ELR (cell line): ENCODE results near the gene ASB1.
A peak's percentile ranks its signal among the peaks of the same experiment; 100 is the strongest.

Experiments used
- DNase-seq: peaks from one replicate; pipeline ENCODE4 v3.0.0-alpha.2; 2015; ENCODE audit warnings: low read depth

Gene ASB1

GRCh38 chr2:238467792-238468191 lies 41.1 kb downstream of the ASB1 start:
- DNase-seq: no peak

- no peak for DNase-seq
These were observed 42.4 kb downstream of the ASB1 start for GRCh38 chr2:238469155-238469554.

- DNase-seq: no peak
These were observed 46.3 kb downstream of the ASB1 start for GRCh38 chr2:238473014-238473413.

- DNase-seq: no peak
These were observed 46.8 kb downstream of the ASB1 start for GRCh38 chr2:238473523-238473922.

- no peak for DNase-seq
These were observed 48.3 kb downstream of the ASB1 start for GRCh38 chr2:238475034-238475433.

GRCh38 chr2:238475566-238475965 lies 48.8 kb downstream of the ASB1 start:
- no peak for DNase-seq

- DNase-seq: no peak
These were observed 49.5 kb downstream of the ASB1 start for GRCh38 chr2:238476258-238476657.

- no peak for DNase-seq
These were observed 51.5 kb downstream of the ASB1 start for GRCh38 chr2:238478216-238478615.

- DNase-seq: no peak
These were observed 53.1 kb downstream of the ASB1 start for GRCh38 chr2:238479847-238480246.

GRCh38 chr2:238483021-238483420 lies 56.3 kb downstream of the ASB1 start:
- no peak for DNase-seq

- no peak for DNase-seq
These were observed 56.9 kb downstream of the ASB1 start for GRCh38 chr2:238483656-238484055.

- DNase-seq: peak; percentile 19
These were observed 58.1 kb downstream of the ASB1 start for GRCh38 chr2:238484522-238485452.

GRCh38 chr2:238486123-238486848 lies 59.6 kb downstream of the ASB1 start:
- DNase-seq: no peak

GRCh38 chr2:238487134-238487533 lies 60.4 kb downstream of the ASB1 start:
- no peak for DNase-seq

GRCh38 chr2:238487652-238488346 lies 61.1 kb downstream of the ASB1 start:
- no peak for DNase-seq

GRCh38 chr2:238488347-238488826 lies 61.7 kb downstream of the ASB1 start:
- no peak for DNase-seq

GRCh38 chr2:238489431-238489830 lies 62.7 kb downstream of the ASB1 start:
- no peak for DNase-seq

- DNase-seq: no peak
These were observed 63.2 kb downstream of the ASB1 start for GRCh38 chr2:238489896-238490295.

GRCh38 chr2:238492840-238493239 lies 66.1 kb downstream of the ASB1 start:
- no peak for DNase-seq

GRCh38 chr2:238493411-238493810 lies 66.7 kb downstream of the ASB1 start:
- DNase-seq: no peak

- DNase-seq: no peak
These were observed 67.3 kb downstream of the ASB1 start for GRCh38 chr2:238493880-238494572.

GRCh38 chr2:238494573-238494961 lies 67.8 kb downstream of the ASB1 start:
- no peak for DNase-seq
